ENCODE measurements around the gene CLC.

- TF ChIP-seq CTCF (IDR thresholded peaks at IDR 0.05), result no peak
- TF ChIP-seq ZFX (IDR thresholded peaks at IDR 0.05; ENCODE audit: borderline replicate concordance), result no peak
Measured at GRCh38 chr19:39709026-39709872, 28.6 kb downstream of the CLC start.

Data from 22Rv1 (cell line).